SU-DHL-6 (cell line): Measurements from ENCODE around the gene STAM.

Experiments
- EZH2phosphoT487 ChIP-seq: fragments of 200-600 bp; sonication (generic), shearing (Covaris generic); conservative IDR thresholded peaks from 2 replicates; pipeline ENCODE4 v1.6.1; 2018; ENCODE audit warnings: mild to moderate bottlenecking, antibody characterized with exemption, low read length, moderate library complexity, mixed read lengths
- TF ChIP-seq, protein P1 (sequence below): fragments of 200-600 bp; sonication (generic); IDR thresholded peaks from one replicate; pipeline ENCODE4 v1.5.1; 2017; ENCODE audit warnings: antibody characterized with exemption, mild to moderate bottlenecking, low read length, moderate library complexity; ENCODE audit not compliant: insufficient read depth, poor library complexity, severe bottlenecking

DNA sequence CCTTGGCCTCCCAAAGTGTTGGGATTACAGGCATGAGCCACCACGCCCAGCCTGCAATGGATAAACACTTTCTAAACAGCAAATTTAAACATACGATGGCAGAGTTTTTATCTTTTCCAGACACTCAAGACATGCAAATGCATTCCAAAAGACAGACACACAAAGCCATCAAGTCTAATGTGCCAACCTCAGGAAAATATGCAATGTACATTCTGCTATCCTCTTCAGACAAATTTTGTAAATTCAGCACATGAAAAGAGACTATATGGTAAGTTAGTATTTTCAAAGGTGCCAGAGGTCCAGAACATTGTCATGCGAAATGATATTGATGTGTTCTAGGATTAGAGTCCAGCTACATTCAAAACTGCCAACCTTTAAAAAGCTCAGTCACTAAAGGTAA is 46.6 kb upstream of the STAM start:
- TF ChIP-seq, protein P1, sequence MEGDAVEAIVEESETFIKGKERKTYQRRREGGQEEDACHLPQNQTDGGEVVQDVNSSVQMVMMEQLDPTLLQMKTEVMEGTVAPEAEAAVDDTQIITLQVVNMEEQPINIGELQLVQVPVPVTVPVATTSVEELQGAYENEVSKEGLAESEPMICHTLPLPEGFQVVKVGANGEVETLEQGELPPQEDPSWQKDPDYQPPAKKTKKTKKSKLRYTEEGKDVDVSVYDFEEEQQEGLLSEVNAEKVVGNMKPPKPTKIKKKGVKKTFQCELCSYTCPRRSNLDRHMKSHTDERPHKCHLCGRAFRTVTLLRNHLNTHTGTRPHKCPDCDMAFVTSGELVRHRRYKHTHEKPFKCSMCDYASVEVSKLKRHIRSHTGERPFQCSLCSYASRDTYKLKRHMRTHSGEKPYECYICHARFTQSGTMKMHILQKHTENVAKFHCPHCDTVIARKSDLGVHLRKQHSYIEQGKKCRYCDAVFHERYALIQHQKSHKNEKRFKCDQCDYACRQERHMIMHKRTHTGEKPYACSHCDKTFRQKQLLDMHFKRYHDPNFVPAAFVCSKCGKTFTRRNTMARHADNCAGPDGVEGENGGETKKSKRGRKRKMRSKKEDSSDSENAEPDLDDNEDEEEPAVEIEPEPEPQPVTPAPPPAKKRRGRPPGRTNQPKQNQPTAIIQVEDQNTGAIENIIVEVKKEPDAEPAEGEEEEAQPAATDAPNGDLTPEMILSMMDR = no peak
- TF ChIP-seq EZH2phosphoT487 = no peak
